Stimulated activated CD8-positive, alpha-beta memory T cell treated with anti-CD3 and anti-CD28 coated beads, Interleukin-12 subunit alpha, Interleukin-12 subunit beta, amount 100 ng/mL, for 1 hour (primary cell): ENCODE measurements around the gene PROB1.
"Not testable (repeated sequence)": the region's sequence is repeated elsewhere in the genome, so short reads cannot be mapped to it uniquely, and the experiment has no call there.

ENCODE experiments used
- DNase-seq: peaks from one replicate; pipeline ENCODE4 v3.0.0-alpha.2; 2020; ENCODE audit warnings: low read depth

PROB1 gene

DNA sequence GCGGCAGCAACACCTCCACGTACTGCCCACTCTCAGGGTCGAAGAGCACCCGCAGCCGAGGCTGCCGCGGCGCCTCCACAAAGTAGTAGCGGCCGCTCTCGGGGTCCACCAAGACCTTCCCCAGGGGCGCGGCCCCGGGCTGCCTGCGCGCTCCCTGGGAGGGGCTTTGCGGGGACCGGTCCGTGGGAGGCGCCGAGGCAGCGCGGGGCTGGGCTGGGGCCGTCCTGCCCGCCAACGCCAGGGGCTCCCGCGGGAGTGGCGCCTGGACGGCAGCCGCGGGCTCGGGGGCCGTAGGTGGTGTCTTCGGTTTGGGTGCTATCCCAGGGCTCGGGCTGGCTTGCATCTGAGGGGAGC lies 2.6 kb downstream of the PROB1 start:
- DNase-seq: no peak

DNA sequence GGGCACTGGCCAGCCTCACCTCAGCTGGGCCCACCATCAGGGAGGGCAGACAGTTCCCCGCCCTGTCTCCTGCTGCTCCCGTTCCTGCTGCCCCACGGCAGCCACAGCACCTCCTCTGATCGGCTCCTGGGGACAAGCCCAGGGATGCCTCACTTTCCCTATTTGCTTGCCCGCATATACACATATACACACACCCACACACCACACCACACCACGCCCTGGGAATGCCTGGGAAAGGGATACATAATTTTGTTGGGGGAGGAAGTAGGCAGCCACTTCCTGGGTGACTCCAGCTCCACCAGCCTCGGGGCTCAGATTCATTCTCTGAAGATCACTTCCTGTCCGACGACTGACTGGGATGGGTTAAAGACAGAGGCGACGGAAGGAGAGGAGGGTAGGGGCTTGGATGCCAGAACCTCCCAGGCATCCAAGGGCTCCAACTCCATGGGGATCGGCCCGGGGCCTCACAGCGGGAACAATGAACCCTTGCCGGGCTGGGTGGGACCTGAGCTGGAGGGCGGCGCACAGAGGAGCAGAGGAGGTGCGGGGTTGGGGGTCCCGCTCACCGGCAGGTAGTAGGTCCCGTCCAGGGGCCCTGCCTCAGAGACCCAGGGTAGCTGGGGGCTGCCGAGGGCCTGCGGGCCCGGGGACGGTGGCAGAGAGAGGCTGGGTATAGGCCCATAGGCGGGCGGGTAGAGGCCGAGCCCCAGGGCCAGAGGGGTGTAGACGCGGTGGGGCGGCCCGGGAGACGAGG lies 3.2 kb downstream of the PROB1 start:
- DNase-seq: no peak

DNA sequence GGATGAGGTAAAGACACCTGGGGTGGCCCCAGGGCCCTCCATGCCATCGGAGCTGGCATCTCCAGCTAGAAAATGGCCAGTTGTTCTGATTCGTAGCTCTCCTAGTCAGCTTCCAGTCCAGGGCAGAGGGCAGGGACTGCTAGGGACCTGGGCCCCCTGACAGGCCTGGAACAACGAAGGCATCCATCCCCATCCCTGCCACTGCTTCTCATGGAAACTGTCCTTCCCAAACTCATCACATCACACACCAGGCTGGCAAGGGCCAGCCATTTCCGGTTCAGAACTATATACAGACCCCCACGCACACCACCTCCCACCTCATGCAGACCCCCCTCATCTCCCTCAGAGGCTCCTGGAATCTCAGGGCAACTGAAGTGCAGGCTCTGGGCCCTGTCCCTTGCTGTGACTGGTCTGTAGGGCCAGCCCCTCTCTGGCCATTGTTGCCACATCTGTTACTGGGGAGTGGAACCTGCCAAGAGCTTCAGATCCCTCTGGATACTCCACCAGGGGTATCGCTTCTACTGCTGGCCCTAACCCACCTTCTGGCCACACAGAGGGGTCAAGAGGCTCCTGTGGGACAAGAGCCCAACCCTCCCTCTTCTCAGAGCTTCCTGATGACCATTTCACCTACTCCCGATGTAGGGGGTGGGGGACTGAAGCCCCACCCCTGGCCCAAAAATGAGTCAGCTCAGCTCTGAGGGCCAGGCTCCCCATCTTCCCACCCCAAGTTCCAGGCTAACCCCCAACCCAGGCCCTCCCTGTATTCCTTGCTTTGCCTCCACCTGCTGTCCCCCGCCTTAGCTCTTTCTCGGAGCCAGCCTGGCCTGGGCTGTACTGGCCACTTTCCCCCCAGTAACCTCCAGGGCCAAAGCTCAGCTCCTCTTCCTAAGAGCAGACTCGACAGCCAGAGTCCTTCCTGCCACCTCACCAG lies 4.0 kb downstream of the PROB1 start:
- DNase-seq: no peak

DNA sequence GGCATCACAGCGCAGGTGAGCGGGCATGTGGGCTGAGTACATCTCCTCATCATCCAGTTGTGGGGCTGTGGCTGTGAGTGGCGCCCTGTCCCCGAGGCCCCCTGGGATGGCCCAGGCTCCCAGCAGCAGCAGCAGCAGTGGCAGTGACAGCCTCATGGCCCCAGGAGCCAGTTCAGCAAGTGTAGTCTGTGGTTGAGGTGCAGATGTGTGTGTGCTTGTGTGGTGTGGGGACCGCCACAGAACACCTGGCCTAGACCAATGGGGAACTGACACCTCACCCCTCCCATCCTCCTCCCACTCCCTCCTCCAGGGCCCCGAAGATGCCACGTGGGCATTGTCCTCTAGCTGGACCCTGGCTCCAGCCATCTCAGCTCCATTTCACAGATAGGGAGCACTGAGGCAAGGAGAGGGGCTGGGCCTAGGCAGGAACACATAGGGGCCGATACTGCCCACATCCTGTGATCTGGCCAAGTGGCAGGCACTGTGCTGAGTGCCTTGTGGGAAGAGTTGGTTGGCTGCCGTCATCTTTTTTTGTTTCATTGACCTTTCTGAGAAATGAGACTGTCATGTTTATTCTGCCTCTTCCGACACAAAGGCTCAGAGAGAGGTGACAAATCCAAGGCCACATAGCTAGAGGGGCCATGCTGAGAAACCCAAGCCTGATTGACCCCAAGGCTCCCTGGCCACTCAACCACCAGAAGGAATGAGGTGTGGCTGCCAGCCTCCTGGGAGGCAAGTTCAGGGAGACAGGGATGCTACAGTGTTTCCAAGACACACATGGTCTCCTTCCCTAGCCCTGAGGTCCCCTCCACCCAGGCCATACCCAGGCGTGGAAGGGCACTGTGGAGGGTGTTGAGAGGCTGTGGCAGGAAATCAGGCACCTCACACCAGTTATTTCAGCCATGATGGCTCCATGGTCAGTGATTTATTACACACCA lies 4.9 kb downstream of the PROB1 start, which contains the start of gene MZB1:
MZB1 (minus strand) TSS at position 213 of the 938 bp plus-strand sequence; CDS start at position 156, 57 bp downstream.
- DNase-seq: peak; percentile 25

DNA sequence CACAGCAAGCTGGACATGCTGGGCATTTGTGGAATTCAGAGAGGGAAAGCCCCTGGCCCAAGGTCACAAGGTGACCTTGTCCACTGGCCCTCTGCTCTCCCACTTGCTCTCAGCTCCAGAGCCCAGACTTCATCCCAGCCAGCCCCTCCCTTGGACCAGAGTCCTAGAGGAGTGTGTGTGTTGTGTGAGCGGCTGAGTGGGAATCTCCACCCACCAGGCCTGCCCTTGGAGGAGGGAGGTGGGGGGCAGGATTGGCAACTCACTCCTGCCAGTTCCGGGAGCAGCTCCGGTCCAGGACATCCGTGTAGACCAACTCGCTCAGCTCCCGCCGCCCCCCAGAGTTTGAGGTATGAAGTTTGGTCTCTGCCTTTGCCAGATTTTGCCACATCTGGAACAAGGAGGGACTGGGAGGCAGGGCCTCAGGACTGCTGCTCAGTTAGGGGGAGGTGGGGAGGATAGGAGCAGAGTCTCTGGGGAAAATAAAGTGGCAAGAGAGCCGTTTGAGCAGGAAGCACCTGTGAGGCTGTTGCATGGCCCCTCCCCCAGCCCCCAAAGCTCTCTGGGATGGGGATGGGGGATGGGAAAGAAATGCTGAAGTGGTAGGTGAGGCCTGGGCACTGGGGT lies 6.6 kb downstream of the PROB1 start:
- no peak for DNase-seq

DNA sequence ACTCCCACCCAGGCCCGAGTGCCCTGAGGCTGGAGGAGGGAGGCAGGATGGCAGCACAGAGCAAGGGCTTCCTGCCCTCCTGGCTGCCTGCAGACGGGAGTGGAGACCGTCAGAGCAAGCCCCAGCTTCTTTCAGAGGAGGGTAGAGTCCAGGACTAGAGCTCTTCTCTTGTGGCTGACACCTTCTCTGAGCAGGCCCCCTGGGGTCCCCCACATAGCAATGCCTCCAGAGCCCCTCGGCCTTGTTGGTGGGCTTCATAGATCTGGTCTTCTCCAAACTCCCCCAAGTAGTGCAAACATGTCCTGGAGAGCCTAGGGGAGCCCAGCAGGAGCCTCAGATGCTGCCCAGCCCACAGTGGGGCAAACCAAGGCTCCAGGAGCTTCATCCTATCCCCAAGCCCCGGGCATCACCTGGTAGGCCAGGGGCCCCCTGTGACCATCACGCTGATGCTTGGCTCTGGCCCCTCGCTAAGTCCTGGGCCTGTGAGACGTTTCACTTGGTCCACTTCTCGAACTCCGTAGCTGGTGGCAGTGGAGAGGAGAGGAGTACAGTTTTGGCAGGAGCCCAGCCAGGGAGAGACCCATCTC lies 7.2 kb downstream of the PROB1 start:
- DNase-seq: no peak

DNA sequence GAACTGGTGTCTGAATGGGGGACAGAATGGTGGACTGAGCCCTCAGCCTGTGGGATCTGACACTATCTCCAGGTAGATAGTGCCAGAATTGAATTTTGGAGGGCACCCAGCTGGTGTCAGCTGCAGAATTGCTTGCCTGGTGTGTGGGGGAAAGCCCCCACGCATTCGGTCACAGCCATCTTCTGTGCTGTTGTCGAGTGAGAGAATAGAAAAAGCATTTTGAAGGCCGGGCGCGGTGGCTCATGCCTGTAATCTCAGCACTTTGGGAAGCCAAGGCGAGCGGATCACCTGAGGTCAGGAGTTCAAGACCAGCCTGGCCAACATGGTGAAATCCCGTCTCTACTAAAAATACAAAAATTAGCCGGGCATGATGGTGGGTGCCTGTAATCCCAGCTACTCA lies 7.9 kb downstream of the PROB1 start:
- DNase-seq: not testable (repeated sequence)

DNA sequence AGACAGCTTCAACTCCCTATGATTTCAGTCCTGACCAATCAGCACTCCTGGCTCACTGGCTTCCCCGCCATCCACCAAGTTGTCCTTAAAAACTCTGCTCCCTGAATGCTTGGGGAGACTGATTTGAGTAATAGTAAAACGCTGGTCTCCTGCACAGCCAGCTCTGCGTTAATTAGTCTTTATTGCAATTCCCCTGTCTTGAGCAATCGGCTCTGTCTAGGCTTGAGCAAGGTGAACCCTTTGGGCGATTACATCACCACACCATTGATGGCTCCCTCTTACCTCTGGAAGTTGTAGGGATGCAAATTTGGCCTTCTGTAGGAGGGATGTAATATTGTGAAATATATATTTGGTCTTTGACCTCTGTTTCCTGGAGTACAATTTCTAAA lies 8.9 kb downstream of the PROB1 start:
- DNase-seq: no peak

DNA sequence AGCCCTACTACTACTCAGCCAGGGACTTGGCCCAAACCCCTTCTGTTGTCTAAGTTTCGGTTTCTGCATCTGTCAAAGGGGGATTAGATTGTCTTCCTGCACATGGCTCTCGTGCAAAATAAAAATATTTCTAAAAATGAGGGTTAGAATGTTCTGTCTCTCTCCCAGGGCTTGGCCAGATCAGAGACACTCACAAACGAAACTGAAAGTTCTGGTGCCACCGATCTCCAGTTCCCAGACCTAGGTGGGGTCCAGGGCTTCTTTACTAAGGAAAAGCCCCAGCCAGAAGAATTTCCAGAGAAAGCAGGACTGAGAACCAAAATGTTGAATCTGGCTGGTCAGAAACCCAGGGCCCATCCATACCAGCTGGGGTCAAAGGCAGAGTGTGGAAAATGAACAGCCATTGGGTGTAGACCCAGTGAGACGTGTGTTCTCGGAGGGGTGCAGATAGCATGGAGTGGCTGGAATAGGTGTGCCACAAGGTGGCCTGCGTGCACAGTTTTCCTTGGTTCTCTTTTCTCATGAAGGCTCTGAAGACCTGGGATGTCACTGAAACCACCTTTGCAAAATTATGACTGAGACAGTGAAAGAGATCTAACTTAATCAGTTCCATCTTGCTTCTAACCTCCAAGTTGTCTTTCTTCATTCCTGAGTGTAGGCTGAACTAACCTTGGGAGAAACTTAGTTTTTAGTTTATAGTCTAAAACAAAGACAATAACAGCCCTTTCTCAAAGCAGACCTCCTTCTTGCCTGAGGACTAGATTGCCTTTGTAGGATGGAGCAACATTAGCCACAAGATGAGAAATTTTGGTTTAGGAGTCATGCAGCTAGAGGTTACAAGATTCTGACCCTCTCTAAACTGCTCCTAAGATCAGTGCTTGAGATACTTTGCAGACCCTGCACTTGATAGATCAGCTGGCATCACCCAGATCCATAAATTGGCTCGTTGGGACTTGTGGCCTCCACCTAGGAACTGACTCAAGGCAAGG lies 9.5 kb downstream of the PROB1 start:
- no peak for DNase-seq

DNA sequence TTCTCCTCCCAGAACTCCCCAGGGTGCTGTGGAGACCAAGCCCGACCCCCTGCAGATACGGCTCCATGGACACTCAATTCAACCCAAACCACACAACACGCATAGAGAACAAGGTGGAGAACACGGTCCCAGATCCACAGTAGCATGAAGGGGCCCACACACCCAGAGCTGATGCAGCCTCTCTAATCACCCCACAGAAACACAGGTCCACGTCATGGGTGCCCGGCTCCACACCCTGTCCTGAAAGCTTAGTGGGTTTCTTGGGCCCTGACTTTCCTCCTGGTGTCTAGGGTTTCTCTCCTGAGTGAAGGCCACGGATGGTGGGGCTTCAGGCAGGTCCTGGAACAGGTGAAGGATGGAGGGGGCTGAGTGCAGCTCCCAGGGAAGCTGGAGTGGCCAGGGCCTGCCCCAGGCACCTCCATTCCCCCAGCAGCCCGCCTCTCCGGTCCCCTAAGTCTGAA lies 10.3 kb downstream of the PROB1 start:
- no peak for DNase-seq

DNA sequence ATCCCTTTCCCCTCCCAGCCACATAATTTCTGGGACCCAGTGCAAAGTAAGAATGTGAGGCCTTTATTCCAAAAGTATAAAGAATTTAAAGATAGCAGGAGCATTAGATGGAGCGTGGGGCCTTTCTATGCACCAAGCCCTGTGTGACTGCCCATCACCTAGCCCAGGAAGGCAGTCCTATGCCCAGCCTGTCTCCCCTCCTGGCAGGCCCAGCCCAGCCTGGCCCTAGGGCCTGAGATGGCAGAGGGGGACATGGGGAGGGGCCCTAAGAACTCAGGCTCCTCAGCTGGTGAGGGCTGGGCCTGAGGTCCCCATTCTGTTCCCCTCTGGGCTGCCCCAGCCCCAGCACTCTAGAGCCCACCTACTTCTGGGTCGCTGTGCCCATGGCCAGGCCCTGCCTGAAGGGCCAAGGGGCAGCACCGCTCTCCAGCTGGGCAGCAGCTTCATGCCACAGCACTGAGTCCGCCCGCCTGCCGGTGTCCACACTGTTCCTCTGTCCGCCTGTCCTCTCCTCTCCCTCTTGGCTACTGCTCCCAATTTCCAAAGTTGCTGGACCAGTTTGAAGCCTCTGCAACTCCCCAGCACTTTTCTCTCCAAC lies 10.8 kb downstream of the PROB1 start:
- DNase-seq: no peak

DNA sequence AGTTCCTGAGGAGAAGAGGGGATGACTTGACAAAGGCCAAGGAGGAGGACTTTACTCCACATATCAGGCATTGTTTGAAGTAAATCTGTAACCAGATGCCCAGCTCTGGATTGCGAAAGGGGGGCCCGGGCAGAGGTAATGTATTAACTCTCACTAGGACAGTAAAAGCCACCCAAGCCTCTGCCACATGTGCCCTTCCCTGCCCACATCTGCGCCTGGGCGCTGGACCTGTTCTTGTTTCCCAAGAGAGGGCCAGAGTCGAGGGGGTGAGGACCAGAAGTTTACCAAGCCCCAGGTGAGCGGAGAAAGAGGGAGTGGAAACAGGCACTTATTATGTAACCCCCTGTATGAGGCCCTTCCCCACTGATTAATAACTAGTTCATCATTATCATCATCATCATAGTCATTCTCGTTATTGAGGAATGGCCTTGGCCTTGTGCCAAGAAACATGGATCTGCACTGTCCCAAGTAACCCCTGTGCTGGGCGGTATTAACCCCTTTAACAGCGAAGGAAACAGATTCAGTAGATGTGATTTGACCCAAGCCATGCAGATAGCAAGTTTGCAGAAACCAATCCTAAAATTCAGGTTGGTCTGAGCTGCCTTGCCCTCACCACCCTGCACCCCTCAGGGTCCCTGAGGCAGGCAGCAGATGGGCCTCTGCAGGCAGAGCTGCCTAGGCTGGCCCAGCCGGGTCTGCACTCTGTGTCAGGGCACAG lies 11.5 kb downstream of the PROB1 start, which contains the start of gene SLC23A1:
SLC23A1 (minus strand) TSS at position 23 of the 718 bp plus-strand sequence. CDS start 44 bp downstream, outside the sequence.
- no peak for DNase-seq

DNA sequence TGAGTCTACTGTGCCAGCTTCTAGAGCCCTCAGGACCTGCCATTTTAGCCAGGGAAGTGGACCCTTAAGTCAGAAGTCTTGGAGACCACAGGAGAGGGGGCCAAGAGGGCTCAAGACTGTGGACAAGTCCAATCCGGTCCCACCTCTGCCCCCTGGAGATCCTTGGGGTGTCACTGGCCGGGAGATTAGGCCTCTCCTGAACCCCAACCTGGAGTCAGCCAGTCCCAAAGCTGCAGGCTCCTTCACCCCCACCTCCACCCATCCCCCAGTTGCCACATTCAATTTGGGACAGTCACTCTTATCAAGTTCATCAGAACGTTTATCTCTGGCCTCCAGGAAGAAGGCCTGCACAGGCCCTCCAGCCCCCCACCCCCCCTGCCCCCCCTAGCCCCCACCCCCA lies 12.1 kb downstream of the PROB1 start:
- DNase-seq: no peak

DNA sequence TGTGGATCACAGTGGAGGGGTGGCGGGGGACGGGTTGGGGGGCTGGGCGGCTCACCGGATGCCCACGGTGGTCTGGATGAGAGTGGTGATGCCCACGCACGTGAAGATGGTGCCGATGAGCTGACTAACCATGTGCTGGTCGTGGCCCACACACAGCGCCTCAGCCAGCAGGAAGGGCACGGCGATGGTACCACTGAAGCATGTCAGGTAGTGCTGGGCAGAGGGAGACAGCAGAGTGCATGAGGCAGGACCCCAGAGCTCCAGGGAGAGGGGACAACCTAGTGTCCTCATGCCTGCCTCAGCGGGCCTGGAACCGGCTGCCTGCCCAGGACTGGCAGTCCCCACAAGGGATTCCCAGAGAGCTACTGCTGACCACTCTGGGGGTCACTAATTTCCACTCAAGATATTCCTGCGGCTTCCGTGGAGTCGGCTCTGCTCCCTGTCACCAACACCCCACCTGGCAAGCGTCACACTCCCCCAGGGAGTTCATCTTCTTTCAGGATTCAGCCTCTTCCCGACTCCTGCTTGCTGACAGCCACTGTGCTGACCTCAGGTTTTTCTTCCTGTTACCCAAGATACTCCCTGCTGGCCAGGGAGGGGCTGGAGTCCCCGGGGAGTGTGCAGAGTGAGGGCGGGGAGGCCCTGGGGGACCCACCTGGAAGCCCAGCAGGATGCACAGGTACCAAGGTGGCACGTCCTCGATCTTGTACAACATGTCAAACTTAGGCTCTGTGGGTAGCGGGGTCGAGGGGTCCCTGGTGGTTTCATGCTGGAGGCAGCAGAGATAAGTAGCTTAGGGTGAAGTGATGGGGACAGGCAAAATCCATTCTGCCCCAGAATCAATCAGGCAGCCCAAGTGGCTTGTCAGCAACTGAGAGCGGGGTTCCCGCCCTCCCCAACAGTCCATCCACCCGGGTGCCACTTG lies 12.8 kb downstream of the PROB1 start:
- no peak for DNase-seq

DNA sequence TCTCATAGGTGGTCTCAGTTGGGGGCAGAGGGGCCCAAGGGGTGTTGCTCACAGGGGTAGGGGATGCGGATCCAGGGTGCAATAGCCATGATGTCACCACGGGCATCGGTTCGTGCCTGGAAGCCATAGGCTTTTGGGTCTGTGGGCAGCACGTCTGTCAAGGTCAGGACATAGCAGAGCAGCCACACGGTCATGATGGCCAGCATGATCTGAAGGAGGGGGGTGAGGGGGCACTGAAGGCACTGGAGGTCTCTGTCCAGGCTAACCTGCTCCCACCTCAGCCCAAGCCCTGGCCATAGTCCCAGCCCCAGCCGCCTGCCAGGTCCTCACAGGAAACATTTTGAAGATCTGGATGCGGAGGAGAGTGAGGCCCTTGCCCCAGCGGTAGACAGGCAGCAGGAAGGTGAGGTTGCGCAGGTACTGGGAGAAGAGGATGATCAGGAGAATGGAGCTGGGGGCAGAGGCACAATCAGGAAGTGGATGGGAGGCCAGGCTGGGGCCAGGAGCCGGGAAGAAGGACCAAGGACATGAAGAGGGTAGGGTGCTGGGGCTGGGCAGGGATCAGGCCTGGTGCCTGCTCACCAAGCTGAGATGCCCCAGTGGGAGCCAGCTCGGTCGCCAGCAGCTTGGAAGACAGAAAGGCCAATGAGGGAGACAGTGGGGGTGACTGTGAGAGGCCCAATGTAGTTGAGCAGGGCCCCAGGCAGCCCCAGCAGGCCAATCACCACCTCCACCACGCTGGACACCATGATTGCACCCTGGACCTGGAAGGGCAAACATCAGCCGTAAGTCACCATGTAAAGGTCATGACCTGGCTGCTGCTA lies 15.1 kb downstream of the PROB1 start:
- no peak for DNase-seq

DNA sequence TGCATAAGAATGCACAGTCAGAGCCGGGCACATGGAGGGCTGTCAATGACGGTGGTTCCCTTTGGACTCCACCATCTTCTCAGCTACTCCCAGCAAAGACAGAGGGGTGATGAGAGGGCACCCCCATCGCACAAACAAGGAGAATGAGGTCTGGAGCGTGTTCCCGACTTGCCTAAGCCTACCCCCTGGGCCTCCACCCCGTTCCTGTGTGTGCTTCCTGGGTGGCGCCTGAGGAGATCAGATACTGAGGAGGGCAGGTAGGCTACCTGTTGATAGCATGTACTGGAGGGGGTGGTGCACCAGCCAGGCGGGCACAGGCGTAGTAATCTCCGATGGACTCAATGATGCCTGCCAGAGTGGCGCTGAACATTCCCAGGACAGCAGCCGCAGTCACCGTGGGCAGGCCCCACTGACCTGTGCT lies 16.0 kb downstream of the PROB1 start:
- DNase-seq: no peak
